HFF-Myc (cell line): Measurements from ENCODE around the gene KREMEN1.

ENCODE experiments used
- DNase-seq: peaks from one replicate; pipeline ENCODE4 v3.0.0-alpha.2; 2011; ENCODE audit warnings: low read depth; ENCODE audit errors: extremely low read depth
- H3K4me3 ChIP-seq: replicated peaks from 2 replicates; pipeline ENCODE4 v1.5.1; 2011; ENCODE audit warnings: low read depth, mild to moderate bottlenecking, control low read depth, low read length
- TF ChIP-seq, protein P1 (sequence below): IDR thresholded peaks from 2 replicates; pipeline ENCODE4 v1.5.1; 2012; ENCODE audit warnings: mild to moderate bottlenecking, low read depth, low read length, control low read depth; ENCODE audit errors: missing control alignments

KREMEN1 gene

DNA sequence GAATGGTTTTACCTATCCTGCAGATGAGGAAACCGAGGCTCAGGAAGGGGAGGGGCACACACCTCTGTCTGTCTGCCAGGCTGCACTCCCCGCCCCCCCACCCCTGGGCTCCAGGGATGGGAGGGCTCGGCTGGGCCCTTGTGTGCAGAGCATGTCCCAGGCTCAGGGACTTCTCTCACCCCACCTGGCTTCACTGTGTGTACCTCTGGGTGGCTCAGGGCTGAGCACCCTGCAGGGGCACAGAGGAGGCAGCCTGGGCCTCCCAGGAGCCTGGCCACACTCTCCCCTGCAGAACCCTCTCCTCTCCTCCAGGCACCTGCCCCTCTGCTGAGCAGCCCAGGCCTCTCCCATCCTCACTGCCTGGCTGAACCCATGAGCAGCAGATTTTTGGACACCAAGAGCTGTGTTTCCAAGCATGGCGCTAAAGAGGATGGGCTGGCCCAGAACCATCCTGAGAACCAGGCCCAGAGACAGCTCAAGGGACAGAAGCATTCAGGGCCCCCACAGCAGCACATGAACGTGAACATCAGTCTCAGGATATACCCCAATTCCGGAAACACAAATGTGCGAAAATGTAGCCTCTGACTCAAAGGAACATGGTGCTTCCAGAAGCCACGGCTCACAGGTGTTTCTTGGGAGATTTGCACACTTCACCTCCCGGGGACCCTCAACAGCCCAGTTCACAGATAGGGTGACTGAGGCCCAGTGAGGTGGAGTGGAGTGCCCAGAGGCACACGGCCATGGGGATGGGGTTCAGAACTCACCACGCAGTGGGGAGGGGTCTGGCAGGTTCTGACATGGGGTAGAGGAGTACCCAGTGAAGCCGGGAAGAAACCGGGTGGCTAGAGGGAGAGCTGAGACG lies 143.4 kb downstream of the KREMEN1 start:
- no peak overlapping the region for H3K4me3 ChIP-seq
- TF ChIP-seq, protein P1, sequence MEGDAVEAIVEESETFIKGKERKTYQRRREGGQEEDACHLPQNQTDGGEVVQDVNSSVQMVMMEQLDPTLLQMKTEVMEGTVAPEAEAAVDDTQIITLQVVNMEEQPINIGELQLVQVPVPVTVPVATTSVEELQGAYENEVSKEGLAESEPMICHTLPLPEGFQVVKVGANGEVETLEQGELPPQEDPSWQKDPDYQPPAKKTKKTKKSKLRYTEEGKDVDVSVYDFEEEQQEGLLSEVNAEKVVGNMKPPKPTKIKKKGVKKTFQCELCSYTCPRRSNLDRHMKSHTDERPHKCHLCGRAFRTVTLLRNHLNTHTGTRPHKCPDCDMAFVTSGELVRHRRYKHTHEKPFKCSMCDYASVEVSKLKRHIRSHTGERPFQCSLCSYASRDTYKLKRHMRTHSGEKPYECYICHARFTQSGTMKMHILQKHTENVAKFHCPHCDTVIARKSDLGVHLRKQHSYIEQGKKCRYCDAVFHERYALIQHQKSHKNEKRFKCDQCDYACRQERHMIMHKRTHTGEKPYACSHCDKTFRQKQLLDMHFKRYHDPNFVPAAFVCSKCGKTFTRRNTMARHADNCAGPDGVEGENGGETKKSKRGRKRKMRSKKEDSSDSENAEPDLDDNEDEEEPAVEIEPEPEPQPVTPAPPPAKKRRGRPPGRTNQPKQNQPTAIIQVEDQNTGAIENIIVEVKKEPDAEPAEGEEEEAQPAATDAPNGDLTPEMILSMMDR: no peak
- no peak for DNase-seq

DNA sequence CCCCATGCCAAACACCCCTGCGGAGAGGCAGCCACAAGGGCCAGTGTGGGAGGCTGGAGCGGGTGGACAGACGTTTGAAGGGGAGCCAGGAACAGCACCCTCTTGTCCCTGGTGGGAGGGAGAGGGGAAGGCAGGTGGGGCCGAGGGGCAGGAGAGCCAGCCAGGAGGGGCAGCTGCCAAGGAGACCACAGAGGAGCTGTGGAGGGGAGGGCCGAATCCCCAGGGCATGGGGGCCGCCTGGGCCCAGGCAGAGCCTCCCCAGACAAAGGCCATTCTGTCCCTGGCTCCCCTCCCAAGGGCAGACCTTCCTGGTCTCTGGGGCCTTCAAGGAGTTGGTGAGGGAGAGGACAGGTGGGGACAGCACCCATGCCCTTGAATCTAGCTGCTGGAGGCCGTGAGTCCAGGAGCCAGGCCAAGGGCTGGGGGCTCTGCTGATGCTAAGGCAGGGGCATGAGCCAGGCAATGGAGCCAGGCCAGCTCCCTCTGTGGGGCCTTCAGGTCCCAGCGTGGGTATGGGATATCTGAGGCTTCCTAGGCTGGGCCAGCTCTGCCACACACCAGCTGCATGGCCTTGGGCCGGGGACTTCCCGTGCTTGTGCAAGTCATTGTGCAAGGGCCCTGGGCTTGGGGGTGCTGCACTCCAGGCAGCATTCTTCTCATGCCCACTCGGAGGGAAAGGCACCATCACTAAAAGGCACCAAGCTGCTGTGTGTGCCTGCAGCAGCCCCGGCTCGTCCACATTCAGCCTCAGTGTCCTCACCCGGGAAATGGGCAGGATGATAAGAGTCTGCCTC lies 144.2 kb downstream of the KREMEN1 start:
- TF ChIP-seq, protein P1: no peak
- H3K4me3 ChIP-seq: no peak overlapping the region
- no peak for DNase-seq
